NB4 (cell line): Measurements from ENCODE around the gene INSR.

Experiments used
- DNase-seq: peaks from one replicate; pipeline ENCODE4 v3.0.0; 2010; ENCODE audit warnings: low read depth
- H3K4me3 ChIP-seq: one replicate; pipeline ENCODE4 v1.5.1; 2011; ENCODE audit warnings: mild to moderate bottlenecking, low read depth, low read length, moderate library complexity
- MYC ChIP-seq: IDR thresholded peaks from 2 replicates; pipeline ENCODE4 v1.6.1; 2011; ENCODE audit warnings: low read depth, low read length
- POLR2A ChIP-seq: IDR thresholded peaks from 2 replicates; pipeline ENCODE4 v1.6.1; 2011; ENCODE audit warnings: mild to moderate bottlenecking; ENCODE audit not compliant: insufficient read length; ENCODE audit errors: extremely low read depth
- TF ChIP-seq, protein P1 (sequence below): IDR thresholded peaks from one replicate; pipeline ENCODE4 v1.5.1; 2012; ENCODE audit warnings: low read depth, low read length
- TF ChIP-seq, protein P2 (sequence below): IDR thresholded peaks from 2 replicates; pipeline ENCODE4 v1.6.1; 2011; ENCODE audit warnings: low read depth, low read length

INSR gene

GRCh38 chr19:7266832-7267231 lies 27.4 kb downstream of the INSR start:
- TF ChIP-seq, protein P1, sequence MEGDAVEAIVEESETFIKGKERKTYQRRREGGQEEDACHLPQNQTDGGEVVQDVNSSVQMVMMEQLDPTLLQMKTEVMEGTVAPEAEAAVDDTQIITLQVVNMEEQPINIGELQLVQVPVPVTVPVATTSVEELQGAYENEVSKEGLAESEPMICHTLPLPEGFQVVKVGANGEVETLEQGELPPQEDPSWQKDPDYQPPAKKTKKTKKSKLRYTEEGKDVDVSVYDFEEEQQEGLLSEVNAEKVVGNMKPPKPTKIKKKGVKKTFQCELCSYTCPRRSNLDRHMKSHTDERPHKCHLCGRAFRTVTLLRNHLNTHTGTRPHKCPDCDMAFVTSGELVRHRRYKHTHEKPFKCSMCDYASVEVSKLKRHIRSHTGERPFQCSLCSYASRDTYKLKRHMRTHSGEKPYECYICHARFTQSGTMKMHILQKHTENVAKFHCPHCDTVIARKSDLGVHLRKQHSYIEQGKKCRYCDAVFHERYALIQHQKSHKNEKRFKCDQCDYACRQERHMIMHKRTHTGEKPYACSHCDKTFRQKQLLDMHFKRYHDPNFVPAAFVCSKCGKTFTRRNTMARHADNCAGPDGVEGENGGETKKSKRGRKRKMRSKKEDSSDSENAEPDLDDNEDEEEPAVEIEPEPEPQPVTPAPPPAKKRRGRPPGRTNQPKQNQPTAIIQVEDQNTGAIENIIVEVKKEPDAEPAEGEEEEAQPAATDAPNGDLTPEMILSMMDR = no peak
- no peak for TF ChIP-seq MYC
- TF ChIP-seq, protein P2, sequence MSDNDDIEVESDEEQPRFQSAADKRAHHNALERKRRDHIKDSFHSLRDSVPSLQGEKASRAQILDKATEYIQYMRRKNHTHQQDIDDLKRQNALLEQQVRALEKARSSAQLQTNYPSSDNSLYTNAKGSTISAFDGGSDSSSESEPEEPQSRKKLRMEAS = no peak
- no peak for TF ChIP-seq POLR2A
- no peak for DNase-seq

DNA sequence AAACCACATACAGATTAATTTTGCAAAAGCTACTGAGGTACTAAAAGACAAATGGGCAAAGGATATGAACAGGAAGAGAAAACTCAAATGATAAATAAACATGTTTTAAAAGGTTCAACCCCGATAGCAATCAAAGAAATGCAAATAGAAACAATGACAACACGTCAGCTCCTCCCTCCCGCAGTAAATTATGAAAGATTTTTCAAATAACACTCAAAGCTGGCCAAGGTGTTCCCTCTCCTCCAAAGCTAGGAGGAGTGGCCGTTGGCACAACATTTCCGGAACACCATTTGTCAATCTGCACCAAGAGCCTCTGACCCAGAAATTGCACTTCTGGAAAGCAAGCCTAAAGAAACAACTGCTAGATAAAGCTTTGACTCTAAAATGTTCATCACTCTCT lies 28.3 kb downstream of the INSR start:
- DNase-seq = no peak
- no peak for TF ChIP-seq POLR2A
- TF ChIP-seq MYC = no peak
- no peak overlapping the region for H3K4me3 ChIP-seq

More at GRCh38 chr19:7266832-7267231, 27.4 kb downstream of the INSR start:
- H3K4me3 ChIP-seq = no peak overlapping the region

- no peak for DNase-seq
- TF ChIP-seq, protein P2 = no peak
- TF ChIP-seq POLR2A = no peak
- TF ChIP-seq, protein P1 = no peak
- H3K4me3 ChIP-seq = no peak overlapping the region
Observed at GRCh38 chr19:7264858-7265257, 29.4 kb downstream of the INSR start.

DNA sequence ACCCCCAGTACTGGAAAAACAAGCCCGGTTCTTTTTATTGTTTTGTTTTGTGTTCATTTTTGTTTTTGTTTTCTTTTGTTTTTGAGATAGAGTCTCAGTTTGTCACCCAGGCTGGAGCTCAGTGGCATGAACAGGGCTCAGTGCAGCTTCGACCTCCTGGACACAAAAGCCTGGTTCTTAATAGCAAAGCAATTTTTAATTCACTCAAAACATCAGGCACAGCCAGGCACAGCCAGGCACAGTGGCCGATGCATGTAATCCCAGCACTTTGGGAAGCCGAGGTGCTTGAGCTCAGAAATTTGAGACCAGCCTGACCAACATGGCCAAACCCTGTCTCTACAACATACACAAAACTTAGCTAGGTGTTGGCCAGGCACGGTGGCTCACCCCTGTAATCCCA lies 30.7 kb downstream of the INSR start:
- DNase-seq = no peak
- H3K4me3 ChIP-seq = no peak overlapping the region
- TF ChIP-seq POLR2A (no peak), MYC (no peak)
- TF ChIP-seq, protein P1 = no peak
- TF ChIP-seq, protein P2 = no peak

DNA sequence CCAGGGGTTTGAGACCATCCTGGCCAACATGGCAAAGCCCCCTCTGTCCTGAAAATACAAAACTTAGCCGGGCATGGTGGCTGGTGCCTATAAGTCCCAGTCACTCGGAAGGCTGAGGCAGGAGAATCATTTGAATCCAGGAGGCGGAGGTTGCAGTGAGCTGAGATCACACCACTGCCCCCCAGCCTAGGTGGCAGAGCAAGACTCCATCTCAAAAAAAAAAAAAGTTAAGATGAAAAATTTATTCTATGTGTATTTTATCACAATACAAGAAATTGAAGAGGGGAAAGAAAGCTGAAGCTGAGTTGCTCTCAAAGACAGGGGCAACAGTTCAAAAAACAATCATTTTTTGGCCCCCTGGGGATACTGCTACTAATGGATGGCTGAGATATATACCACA lies 31.1 kb downstream of the INSR start:
- DNase-seq = no peak
- TF ChIP-seq, protein P2 = no peak
- TF ChIP-seq POLR2A (no peak), MYC (no peak)
- TF ChIP-seq, protein P1 = no peak
- no peak overlapping the region for H3K4me3 ChIP-seq

- no peak overlapping the region for H3K4me3 ChIP-seq
- DNase-seq = no peak
- TF ChIP-seq, protein P1 = no peak
- TF ChIP-seq MYC (no peak), POLR2A (no peak)
- TF ChIP-seq, protein P2 = no peak
Observed at GRCh38 chr19:7262470-7262869, 31.7 kb downstream of the INSR start.
